KMS-11 (cell line): Measurements from ENCODE around the gene CAPN11.

Experiments
- H2AFZ ChIP-seq: fragments of 200-600 bp; sonication (generic); 2 replicates; pipeline ENCODE4 v1.6.1; 2016; ENCODE audit warnings: antibody characterized with exemption, mixed run types, low read depth
- H3K27ac ChIP-seq: fragments of 200-600 bp; sonication (generic); 2 replicates; pipeline ENCODE4 v1.6.1; 2016; ENCODE audit warnings: mild to moderate bottlenecking, mixed run types
- H3K27me3 ChIP-seq: fragments of 200-600 bp; sonication (generic); 2 replicates; pipeline ENCODE4 v1.6.1; 2017; ENCODE audit warnings: mild to moderate bottlenecking, low read depth, mixed run types, moderate library complexity; ENCODE audit not compliant: insufficient read depth
- H3K36me3 ChIP-seq: fragments of 200-600 bp; sonication (generic); 2 replicates; pipeline ENCODE4 v1.6.1; 2017; ENCODE audit warnings: mild to moderate bottlenecking, mixed run types; ENCODE audit not compliant: insufficient read depth
- H3K4me1 ChIP-seq: fragments of 200-600 bp; sonication (generic); 2 replicates; pipeline ENCODE4 v1.6.1; 2016; ENCODE audit warnings: mild to moderate bottlenecking, low read depth, mixed run types; ENCODE audit not compliant: poor library complexity, severe bottlenecking
- H3K4me2 ChIP-seq: fragments of 200-600 bp; sonication (generic); 2 replicates; pipeline ENCODE4 v1.7.0; 2016; ENCODE audit warnings: mild to moderate bottlenecking, mixed run types
- H3K4me3 ChIP-seq: fragments of 200-600 bp; sonication (generic); IDR thresholded peaks from 2 replicates; pipeline ENCODE4 v1.6.1; 2017; ENCODE audit warnings: low read depth, low read length, mixed read lengths; ENCODE audit not compliant: insufficient read depth
- H3K79me2 ChIP-seq: fragments of 200-600 bp; sonication (generic); 2 replicates; pipeline ENCODE4 v1.6.1; 2016; ENCODE audit warnings: low read depth, mixed run types; ENCODE audit not compliant: insufficient read depth
- H3K9ac ChIP-seq: fragments of 200-600 bp; sonication (generic); 2 replicates; pipeline ENCODE4 v1.6.1; 2016; ENCODE audit warnings: mild to moderate bottlenecking, mixed run types
- H4K20me1 ChIP-seq: fragments of 200-600 bp; sonication (generic); 2 replicates; pipeline ENCODE4 v1.6.1; 2016; ENCODE audit warnings: mild to moderate bottlenecking, mixed run types; ENCODE audit not compliant: insufficient read depth
- TF ChIP-seq, protein P1 (sequence below): fragments of 200-600 bp; sonication (generic); conservative IDR thresholded peaks from 2 replicates; pipeline ENCODE4 v1.6.1; 2017; ENCODE audit warnings: low read depth, mild to moderate bottlenecking, antibody characterized with exemption, low read length, moderate library complexity, mixed read lengths

CAPN11 gene

DNA sequence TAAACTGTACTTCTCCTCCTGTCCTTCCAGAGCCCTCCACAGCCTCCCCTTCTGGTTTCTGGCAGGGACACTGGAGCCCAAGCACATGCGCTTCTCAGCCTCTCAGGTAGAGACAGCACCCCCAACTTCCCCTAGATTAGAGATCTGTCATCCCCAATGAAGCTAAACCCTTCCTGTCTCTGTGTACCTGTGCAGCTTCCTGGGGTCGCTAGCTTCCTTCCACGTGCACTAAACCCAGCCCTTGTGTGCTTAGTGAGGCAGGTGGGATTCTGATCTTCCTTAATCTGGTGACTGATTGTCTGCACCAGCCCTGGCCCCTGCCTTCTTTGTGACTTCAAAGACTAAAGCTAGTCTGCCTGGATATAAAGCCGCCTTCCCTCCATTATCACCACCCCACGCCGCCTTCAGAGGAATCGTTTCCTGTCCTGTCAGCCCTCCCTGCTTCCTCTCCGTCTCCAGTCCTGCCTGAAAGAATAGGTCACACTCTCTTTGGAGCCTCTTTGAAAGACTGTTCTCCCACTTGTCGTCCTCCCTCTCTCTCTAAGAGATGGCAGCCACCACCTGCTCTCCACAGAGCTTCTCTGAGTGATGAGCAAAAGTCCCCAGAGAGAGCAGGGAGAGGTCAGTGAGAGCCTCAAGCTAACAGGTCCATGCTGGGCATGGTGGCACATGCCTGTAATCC, 27.5 kb downstream of the CAPN11 start:
- no peak overlapping the region for H3K27ac ChIP-seq
- H3K4me3 ChIP-seq, result no peak overlapping the region
- H3K4me1 ChIP-seq, result no peaks in the 10 kb centered on the region
- H3K27me3 ChIP-seq, result no peaks in the 10 kb centered on the region
- no peak overlapping the region for H3K4me2 ChIP-seq
- TF ChIP-seq, protein P1, sequence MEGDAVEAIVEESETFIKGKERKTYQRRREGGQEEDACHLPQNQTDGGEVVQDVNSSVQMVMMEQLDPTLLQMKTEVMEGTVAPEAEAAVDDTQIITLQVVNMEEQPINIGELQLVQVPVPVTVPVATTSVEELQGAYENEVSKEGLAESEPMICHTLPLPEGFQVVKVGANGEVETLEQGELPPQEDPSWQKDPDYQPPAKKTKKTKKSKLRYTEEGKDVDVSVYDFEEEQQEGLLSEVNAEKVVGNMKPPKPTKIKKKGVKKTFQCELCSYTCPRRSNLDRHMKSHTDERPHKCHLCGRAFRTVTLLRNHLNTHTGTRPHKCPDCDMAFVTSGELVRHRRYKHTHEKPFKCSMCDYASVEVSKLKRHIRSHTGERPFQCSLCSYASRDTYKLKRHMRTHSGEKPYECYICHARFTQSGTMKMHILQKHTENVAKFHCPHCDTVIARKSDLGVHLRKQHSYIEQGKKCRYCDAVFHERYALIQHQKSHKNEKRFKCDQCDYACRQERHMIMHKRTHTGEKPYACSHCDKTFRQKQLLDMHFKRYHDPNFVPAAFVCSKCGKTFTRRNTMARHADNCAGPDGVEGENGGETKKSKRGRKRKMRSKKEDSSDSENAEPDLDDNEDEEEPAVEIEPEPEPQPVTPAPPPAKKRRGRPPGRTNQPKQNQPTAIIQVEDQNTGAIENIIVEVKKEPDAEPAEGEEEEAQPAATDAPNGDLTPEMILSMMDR, result no peak
- H4K20me1 ChIP-seq, result no peaks in the 10 kb centered on the region
- H3K36me3 ChIP-seq, result no peaks in the 10 kb centered on the region
- H3K9ac ChIP-seq, result no peak overlapping the region
- no peak overlapping the region for H2AFZ ChIP-seq
- no peaks in the 10 kb centered on the region for H3K79me2 ChIP-seq

DNA sequence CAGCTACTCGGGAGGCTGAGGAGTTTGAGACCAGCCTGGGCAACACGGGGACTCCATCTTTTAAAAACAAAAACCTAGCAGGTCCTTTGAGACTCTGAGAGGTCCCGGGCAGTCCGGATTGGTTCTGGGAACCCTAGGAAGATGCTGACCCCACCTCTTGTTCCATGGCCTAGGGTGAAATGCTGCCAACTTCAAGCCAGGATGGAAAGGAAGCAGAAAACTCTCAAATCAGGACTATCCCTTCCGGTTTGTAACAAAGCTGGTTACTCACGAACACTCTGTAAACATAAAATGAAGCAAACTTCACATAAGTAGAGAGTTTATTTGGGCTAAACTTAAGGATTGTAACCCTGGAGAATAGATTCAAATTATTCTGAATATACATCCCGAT, 28.0 kb downstream of the CAPN11 start:
- Histone ChIP-seq H3K27me3 (no peaks in the 10 kb centered on the region), H3K4me1 (no peaks in the 10 kb centered on the region), H3K9ac (no peak overlapping the region), H3K79me2 (no peaks in the 10 kb centered on the region), H3K27ac (no peak overlapping the region), H4K20me1 (no peaks in the 10 kb centered on the region), H3K36me3 (no peaks in the 10 kb centered on the region), H3K4me2 (no peak overlapping the region), H3K4me3 (no peak overlapping the region), H2AFZ (no peak overlapping the region)
- TF ChIP-seq, protein P1, result no peak

DNA sequence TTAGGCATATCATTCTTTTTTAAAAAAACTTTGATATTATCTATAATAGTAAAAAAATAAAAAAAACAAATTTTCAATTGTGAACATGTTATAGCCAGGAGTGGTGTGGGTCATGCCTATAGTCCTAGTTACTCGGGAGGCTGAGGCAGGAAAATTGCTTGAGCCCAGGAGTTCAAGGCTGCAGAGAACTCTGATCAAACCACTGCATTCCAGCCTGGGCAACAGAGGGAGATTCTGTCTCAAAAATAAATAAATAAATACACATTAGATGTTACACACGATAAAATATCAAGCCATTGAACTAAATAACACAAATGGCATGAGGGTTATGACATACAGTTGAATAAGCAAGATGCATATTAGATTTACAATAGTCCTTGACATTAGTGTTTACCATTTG, 30.2 kb downstream of the CAPN11 start:
- Histone ChIP-seq H3K79me2 (no peaks in the 10 kb centered on the region), H3K9ac (no peak overlapping the region), H3K27me3 (no peaks in the 10 kb centered on the region), H4K20me1 (no peaks in the 10 kb centered on the region), H3K36me3 (no peaks in the 10 kb centered on the region), H3K27ac (no peak overlapping the region), H2AFZ (no peak overlapping the region), H3K4me2 (no peak overlapping the region), H3K4me1 (no peaks in the 10 kb centered on the region), H3K4me3 (no peak overlapping the region)
- TF ChIP-seq, protein P1, result no peak

DNA sequence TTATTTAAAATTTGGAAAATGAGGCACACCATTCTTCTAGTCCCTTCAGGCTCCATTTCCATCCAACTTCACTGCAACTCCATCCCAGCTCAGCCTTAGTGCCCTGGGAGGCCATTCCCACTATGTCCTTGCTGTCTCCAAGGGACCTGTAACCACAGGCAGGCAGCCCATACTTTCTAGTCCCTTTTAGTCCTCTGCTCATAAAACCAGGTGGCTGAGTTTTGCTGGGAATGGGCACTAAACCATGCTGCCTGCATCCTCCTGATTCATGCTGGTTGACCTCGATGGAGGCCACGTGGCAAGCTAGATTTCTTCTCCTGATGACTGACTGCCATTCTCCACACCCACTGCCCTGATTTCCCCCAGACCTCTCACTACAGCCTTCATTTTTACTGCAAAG, 30.6 kb downstream of the CAPN11 start:
- no peak overlapping the region for H3K9ac ChIP-seq
- no peaks in the 10 kb centered on the region for H3K27me3 ChIP-seq
- H3K4me2 ChIP-seq, result no peak overlapping the region
- H3K79me2 ChIP-seq, result no peaks in the 10 kb centered on the region
- H4K20me1 ChIP-seq, result no peaks in the 10 kb centered on the region
- TF ChIP-seq, protein P1, result no peak
- H3K27ac ChIP-seq, result no peak overlapping the region
- no peaks in the 10 kb centered on the region for H3K36me3 ChIP-seq
- no peaks in the 10 kb centered on the region for H3K4me1 ChIP-seq
- H2AFZ ChIP-seq, result no peak overlapping the region
- H3K4me3 ChIP-seq, result no peak overlapping the region
